PFSK-1 (cell line): ENCODE results near the gene CACYBP. TPM values are rescaled to one million over a fixed set of nuclear protein-coding genes. Genes with fewer than 3 reads are reported as not detected.

Experiments
- FOXP2 ChIP-seq: optimal IDR thresholded peaks from 2 replicates; pipeline ENCODE3; 2011; ENCODE audit warnings: borderline replicate concordance, control low read depth, inconsistent platforms; ENCODE audit not compliant: insufficient read depth; ENCODE audit errors: extremely low read length, extremely low read depth
- POLR2AphosphoS5 ChIP-seq: IDR thresholded peaks from 2 replicates; pipeline ENCODE4 v1.6.1; 2012; ENCODE audit warnings: low read depth, mild to moderate bottlenecking, control low read depth, low read length, moderate library complexity
- REST ChIP-seq, 2 experiments: IDR thresholded peaks; 2 replicates each; pipeline versions ENCODE4 v1.6.1 to v1.8.0; 2011 to 2012; ENCODE audit warnings: low read depth in 2 of 2, low read length in 2 of 2, control low read depth in 1 of 2, inconsistent platforms in 1 of 2, mild to moderate bottlenecking in 1 of 2, moderate library complexity in 1 of 2; ENCODE audit not compliant: insufficient read depth in 1 of 2
- SIN3A ChIP-seq: IDR thresholded peaks from 2 replicates; pipeline ENCODE4 v1.6.1; 2012; ENCODE audit warnings: mild to moderate bottlenecking, low read length, moderate library complexity, borderline replicate concordance; ENCODE audit not compliant: insufficient read depth
- TAF1 ChIP-seq: IDR thresholded peaks from 2 replicates; pipeline ENCODE4 v1.6.1; 2012; ENCODE audit warnings: low read length, control low read depth, borderline replicate concordance; ENCODE audit not compliant: insufficient read depth
- polyA plus RNA-seq: library from polyadenylated mRNA; unstranded; fragments of >200 nt; gene quantifications from one replicate; pipeline ENCODE4 v1.2.1, GENCODE V29; 2012; ENCODE audit warnings: low read depth, missing spikeins; ENCODE audit not compliant: insufficient read length

The CACYBP gene
- 154 TPM for polyA plus RNA-seq

GRCh38 chr1:174999936-175000696 lies at the start of gene CACYBP:
CACYBP (plus strand) TSS chr1:174999947; CDS start chr1:175000181, 234 bp downstream.
- TF ChIP-seq SIN3A (0 out of 2 replicates have a peak, but pooled peaks have one; percentile 51), TAF1 (no peak), POLR2AphosphoS5 (peak; percentile 68), FOXP2 (peak; percentile 73), REST (IDR thresholded peaks at IDR 0.05; ENCODE audit: insufficient read depth in 1 of 2, low read depth in 2 of 2, low read length in 2 of 2) (no peak)

GRCh38 chr1:174953285-174954072 lies 46.3 kb upstream of the CACYBP start:
- TF ChIP-seq SIN3A: no peak
- no peak for TF ChIP-seq REST (IDR thresholded peaks at IDR 0.05; ENCODE audit: insufficient read depth in 1 of 2, low read depth in 2 of 2, low read length in 2 of 2)
- TF ChIP-seq TAF1: no peak
- TF ChIP-seq FOXP2: no peak
- no peak for TF ChIP-seq POLR2AphosphoS5

- no peak for TF ChIP-seq SIN3A
- no peak for TF ChIP-seq TAF1
- TF ChIP-seq POLR2AphosphoS5: no peak
- no peak for TF ChIP-seq REST (IDR thresholded peaks at IDR 0.05; ENCODE audit: insufficient read depth in 1 of 2, low read depth in 2 of 2, low read length in 2 of 2)
- TF ChIP-seq FOXP2: no peak
These were observed 45.7 kb upstream of the CACYBP start for GRCh38 chr1:174954073-174954460.

GRCh38 chr1:174954671-174955669 lies 44.8 kb upstream of the CACYBP start:
- TF ChIP-seq SIN3A (no peak), TAF1 (no peak), POLR2AphosphoS5 (no peak), FOXP2 (no peak), REST (IDR thresholded peaks at IDR 0.05; ENCODE audit: insufficient read depth in 1 of 2, low read depth in 2 of 2, low read length in 2 of 2) (no peak)
